ENCODE results near the gene ZNF326. TPM values are rescaled to one million over a fixed set of nuclear protein-coding genes. Genes with fewer than 3 reads are reported as not detected.

Gene ZNF326
- total and polyA plus RNA-seq, 4 donors = 15.7 to 61.2 (median 43.3) TPM

GRCh38 chr1:90012300-90012699 lies 17.4 kb downstream of the ZNF326 start:
- no peaks in the 10 kb centered on the region for H3K9me3 ChIP-seq (ENCODE audit: control insufficient read depth, insufficient read depth, low read length)
- 100% methylated on average over 1 of the region's 2 CpGs for WGBS (ENCODE audit: insufficient coverage)
- no peaks in the 10 kb centered on the region for H3K27me3 ChIP-seq (ENCODE audit: control insufficient read depth, insufficient read depth, low read length)
- DNase-seq (ENCODE audit: low read depth in 4 of 6, low spot score in 6 of 6) = no peak
- peaks cover 22% of the 10 kb centered on the region for H3K36me3 ChIP-seq (ENCODE audit: control insufficient read depth, insufficient read depth, low read length)
- H3K4me3 ChIP-seq (ENCODE audit: low read depth, low read length) = no peak overlapping the region
- H3K4me1 ChIP-seq (ENCODE audit: control insufficient read depth, insufficient read depth, low read length) = no peaks in the 10 kb centered on the region
- no peak overlapping the region for H3K27ac ChIP-seq (ENCODE audit: low read depth, low read length)

DNA sequence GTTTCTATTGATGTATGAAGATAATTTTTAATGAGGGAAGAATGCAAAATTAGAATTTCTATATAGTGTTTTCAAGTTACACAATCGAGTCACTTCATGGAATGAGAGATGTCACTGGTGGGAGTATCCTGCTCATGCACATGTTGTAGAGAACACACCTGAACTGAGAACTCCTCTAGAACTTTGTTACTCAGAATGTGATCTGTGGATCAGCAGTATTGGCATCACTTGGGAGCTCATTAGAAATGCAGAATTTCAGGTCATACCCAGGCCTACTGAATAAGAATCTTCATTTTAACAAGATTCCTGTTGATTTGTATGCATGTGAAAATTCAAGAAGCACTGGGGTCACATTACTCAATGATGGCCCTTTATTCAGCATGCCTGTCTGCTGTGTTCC lies 28.8 kb downstream of the ZNF326 start:
- no peak for DNase-seq (ENCODE audit: low read depth in 4 of 6, low spot score in 6 of 6)
- no CpG with 5 or more reads among the region's 1 CpG for WGBS (ENCODE audit: insufficient coverage)
- no peak overlapping the region for H3K27ac ChIP-seq (ENCODE audit: low read depth, low read length)
- H3K27me3 ChIP-seq (ENCODE audit: control insufficient read depth, insufficient read depth, low read length) = no peaks in the 10 kb centered on the region
- H3K9me3 ChIP-seq (ENCODE audit: control insufficient read depth, insufficient read depth, low read length) = no peaks in the 10 kb centered on the region
- H3K4me3 ChIP-seq (ENCODE audit: low read depth, low read length) = no peak overlapping the region
- H3K36me3 ChIP-seq (ENCODE audit: control insufficient read depth, insufficient read depth, low read length) = peaks cover 11% of the 10 kb centered on the region
- no peaks in the 10 kb centered on the region for H3K4me1 ChIP-seq (ENCODE audit: control insufficient read depth, insufficient read depth, low read length)

GRCh38 chr1:90027281-90027680 lies 32.4 kb downstream of the ZNF326 start:
- 100% methylated on average over 1 of the region's 1 CpG for WGBS (ENCODE audit: insufficient coverage)
- H3K27me3 ChIP-seq (ENCODE audit: control insufficient read depth, insufficient read depth, low read length) = no peaks in the 10 kb centered on the region

DNA sequence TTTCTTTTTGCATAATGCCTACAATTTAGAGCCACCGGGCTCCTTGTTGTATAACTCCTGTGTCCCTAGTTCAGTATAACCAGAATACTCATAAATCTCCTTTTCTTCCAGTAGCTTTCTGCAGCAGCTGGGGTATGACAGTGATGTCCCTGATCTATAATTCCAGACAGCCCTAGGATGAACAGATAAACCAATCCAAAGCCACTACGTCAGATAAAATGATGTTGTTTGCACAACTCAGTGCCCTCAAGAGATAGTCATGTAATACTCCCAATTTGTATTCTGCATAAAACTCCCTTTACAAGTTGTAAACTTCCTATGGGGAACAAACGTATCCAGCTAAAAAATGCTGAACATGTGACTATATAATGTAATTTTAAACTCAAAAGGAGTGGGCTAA lies 44.7 kb downstream of the ZNF326 start:
- no peak overlapping the region for H3K27ac ChIP-seq (ENCODE audit: low read depth, low read length)
- H3K27me3 ChIP-seq (ENCODE audit: control insufficient read depth, insufficient read depth, low read length) = no peaks in the 10 kb centered on the region
- H3K4me1 ChIP-seq (ENCODE audit: control insufficient read depth, insufficient read depth, low read length) = no peaks in the 10 kb centered on the region
- no peak overlapping the region for H3K4me3 ChIP-seq (ENCODE audit: low read depth, low read length)
- H3K9me3 ChIP-seq (ENCODE audit: control insufficient read depth, insufficient read depth, low read length) = no peaks in the 10 kb centered on the region
- H3K36me3 ChIP-seq (ENCODE audit: control insufficient read depth, insufficient read depth, low read length) = no peaks in the 10 kb centered on the region
- WGBS (ENCODE audit: insufficient coverage) = 33% methylated on average over 1 of the region's 3 CpGs
- peak in 1 of 6 donors; percentile 62 for DNase-seq (ENCODE audit: low read depth in 4 of 6, low spot score in 6 of 6)

More at GRCh38 chr1:90027281-90027680, 32.4 kb downstream of the ZNF326 start:
- Histone ChIP-seq H3K9me3 (ENCODE audit: control insufficient read depth, insufficient read depth, low read length) (no peaks in the 10 kb centered on the region), H3K27ac (ENCODE audit: low read depth, low read length) (no peak overlapping the region), H3K4me1 (ENCODE audit: control insufficient read depth, insufficient read depth, low read length) (no peaks in the 10 kb centered on the region), H3K4me3 (ENCODE audit: low read depth, low read length) (no peak overlapping the region), H3K36me3 (ENCODE audit: control insufficient read depth, insufficient read depth, low read length) (peaks cover 22% of the 10 kb centered on the region)
- no peak for DNase-seq (ENCODE audit: low read depth in 4 of 6, low spot score in 6 of 6)

GRCh38 chr1:90043586-90043985 lies 48.7 kb downstream of the ZNF326 start:
- DNase-seq (ENCODE audit: low read depth in 4 of 6, low spot score in 6 of 6) = no peak
- H3K27ac ChIP-seq (ENCODE audit: low read depth, low read length) = no peak overlapping the region
- no peaks in the 10 kb centered on the region for H3K27me3 ChIP-seq (ENCODE audit: control insufficient read depth, insufficient read depth, low read length)
- no peaks in the 10 kb centered on the region for H3K36me3 ChIP-seq (ENCODE audit: control insufficient read depth, insufficient read depth, low read length)
- H3K9me3 ChIP-seq (ENCODE audit: control insufficient read depth, insufficient read depth, low read length) = no peaks in the 10 kb centered on the region
- no CpG with 5 or more reads among the region's 4 CpGs for WGBS (ENCODE audit: insufficient coverage)
- H3K4me1 ChIP-seq (ENCODE audit: control insufficient read depth, insufficient read depth, low read length) = no peaks in the 10 kb centered on the region
- H3K4me3 ChIP-seq (ENCODE audit: low read depth, low read length) = no peak overlapping the region

- no peak for DNase-seq (ENCODE audit: low read depth in 4 of 6, low spot score in 6 of 6)
- H3K4me3 ChIP-seq (ENCODE audit: low read depth, low read length) = no peak overlapping the region
- no peaks in the 10 kb centered on the region for H3K4me1 ChIP-seq (ENCODE audit: control insufficient read depth, insufficient read depth, low read length)
- H3K9me3 ChIP-seq (ENCODE audit: control insufficient read depth, insufficient read depth, low read length) = no peaks in the 10 kb centered on the region
- H3K27me3 ChIP-seq (ENCODE audit: control insufficient read depth, insufficient read depth, low read length) = no peaks in the 10 kb centered on the region
- H3K36me3 ChIP-seq (ENCODE audit: control insufficient read depth, insufficient read depth, low read length) = no peaks in the 10 kb centered on the region
- no peak overlapping the region for H3K27ac ChIP-seq (ENCODE audit: low read depth, low read length)
- WGBS (ENCODE audit: insufficient coverage) = 94% methylated on average over 4 of the region's 5 CpGs
Observed at GRCh38 chr1:90044346-90044745, 49.4 kb downstream of the ZNF326 start.

DNA sequence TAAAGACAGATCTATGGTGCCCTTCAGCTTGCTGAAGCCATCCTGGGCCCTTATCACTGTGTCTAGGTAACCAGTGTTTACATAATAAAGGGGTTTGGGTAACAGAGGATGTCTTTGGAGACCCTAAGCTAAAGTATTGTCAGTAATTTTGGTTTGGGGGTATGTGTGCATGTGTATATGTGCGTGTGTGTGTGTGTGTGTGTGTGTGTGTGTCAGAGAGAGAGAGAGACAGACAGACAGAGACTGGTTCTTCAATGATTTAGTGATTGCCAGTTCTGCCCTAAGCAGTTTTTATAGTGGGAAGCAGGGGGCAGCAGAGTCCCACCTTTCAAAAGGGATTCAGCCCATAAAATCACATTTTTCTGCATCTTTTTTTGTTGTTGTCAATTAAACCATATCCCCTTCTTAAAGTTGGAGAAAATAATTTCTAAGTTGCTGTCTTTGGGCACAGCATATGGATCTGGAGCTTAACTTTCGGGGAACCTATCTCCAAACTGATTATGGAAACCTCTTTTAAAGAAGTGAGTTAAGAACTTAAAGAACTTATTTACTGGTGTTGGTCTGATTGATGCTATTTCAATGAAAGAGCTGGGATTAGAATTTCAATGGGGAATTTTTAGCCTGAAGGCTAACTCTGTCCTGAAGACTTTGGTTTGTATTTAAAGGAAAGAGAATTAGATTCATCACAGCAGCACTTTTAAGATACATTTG lies 51.1 kb downstream of the ZNF326 start:
- Histone ChIP-seq H3K36me3 (ENCODE audit: control insufficient read depth, insufficient read depth, low read length) (no peaks in the 10 kb centered on the region), H3K9me3 (ENCODE audit: control insufficient read depth, insufficient read depth, low read length) (no peaks in the 10 kb centered on the region), H3K27ac (ENCODE audit: low read depth, low read length) (no peak overlapping the region), H3K4me3 (ENCODE audit: low read depth, low read length) (no peak overlapping the region), H3K4me1 (ENCODE audit: control insufficient read depth, insufficient read depth, low read length) (no peaks in the 10 kb centered on the region), H3K27me3 (ENCODE audit: control insufficient read depth, insufficient read depth, low read length) (no peaks in the 10 kb centered on the region)
- DNase-seq (ENCODE audit: low read depth in 4 of 6, low spot score in 6 of 6) = peak in 5 of 6 donors; percentile 4 to 77 (median 35)
- WGBS (ENCODE audit: insufficient coverage) = 8% methylated on average over 1 of the region's 2 CpGs

DNA sequence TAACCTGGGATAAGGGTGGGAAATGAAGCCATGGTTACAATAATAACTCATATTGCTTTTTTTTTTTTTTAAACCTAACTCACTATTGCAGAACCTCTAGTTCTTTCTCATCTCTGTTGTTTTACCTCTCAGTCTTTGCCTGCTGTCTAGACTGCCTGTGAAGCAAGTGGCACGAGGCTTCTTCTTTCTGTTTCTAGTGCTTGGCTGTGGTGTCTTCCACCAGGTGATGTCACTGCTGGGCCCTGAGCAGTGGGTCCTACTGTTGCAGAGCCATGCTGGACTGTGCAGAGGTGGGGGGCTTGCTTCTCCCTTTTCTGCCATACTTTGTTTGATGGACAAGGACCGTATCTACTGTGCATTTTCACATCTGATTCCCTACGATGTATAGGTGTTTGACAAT lies 51.7 kb downstream of the ZNF326 start:
- Histone ChIP-seq H3K9me3 (ENCODE audit: control insufficient read depth, insufficient read depth, low read length) (no peaks in the 10 kb centered on the region), H3K27ac (ENCODE audit: low read depth, low read length) (no peak overlapping the region), H3K4me1 (ENCODE audit: control insufficient read depth, insufficient read depth, low read length) (no peaks in the 10 kb centered on the region), H3K27me3 (ENCODE audit: control insufficient read depth, insufficient read depth, low read length) (no peaks in the 10 kb centered on the region), H3K36me3 (ENCODE audit: control insufficient read depth, insufficient read depth, low read length) (no peaks in the 10 kb centered on the region), H3K4me3 (ENCODE audit: low read depth, low read length) (no peak overlapping the region)
- WGBS (ENCODE audit: insufficient coverage) = 71% methylated on average over 1 of the region's 3 CpGs
- peak in 1 of 6 donors; percentile 15 for DNase-seq (ENCODE audit: low read depth in 4 of 6, low spot score in 6 of 6)

DNA sequence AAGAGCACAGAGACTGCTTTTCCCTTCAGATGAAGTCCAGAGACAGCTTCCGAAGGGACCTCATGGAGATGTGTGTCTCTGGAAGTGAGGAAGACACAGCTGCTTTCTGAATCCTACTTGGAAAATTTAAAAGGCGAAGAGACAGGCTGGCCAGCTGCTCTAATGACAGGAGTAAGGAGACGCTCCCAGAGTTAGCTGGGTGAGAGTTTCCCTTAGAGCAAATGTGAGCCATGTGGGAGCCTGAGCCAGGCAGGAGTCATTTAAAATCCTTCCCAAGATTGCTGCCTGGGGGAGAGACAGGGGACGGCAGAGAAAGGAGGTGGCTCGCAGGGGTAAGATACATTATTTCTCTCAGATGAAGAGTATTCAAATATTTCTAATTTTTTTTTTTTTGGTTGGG lies 53.1 kb downstream of the ZNF326 start:
- no peaks in the 10 kb centered on the region for H3K36me3 ChIP-seq (ENCODE audit: control insufficient read depth, insufficient read depth, low read length)
- no peaks in the 10 kb centered on the region for H3K9me3 ChIP-seq (ENCODE audit: control insufficient read depth, insufficient read depth, low read length)
- H3K27me3 ChIP-seq (ENCODE audit: control insufficient read depth, insufficient read depth, low read length) = no peaks in the 10 kb centered on the region
- DNase-seq (ENCODE audit: low read depth in 4 of 6, low spot score in 6 of 6) = no peak
- no peaks in the 10 kb centered on the region for H3K4me1 ChIP-seq (ENCODE audit: control insufficient read depth, insufficient read depth, low read length)
- no peak overlapping the region for H3K27ac ChIP-seq (ENCODE audit: low read depth, low read length)
- 79% methylated on average over 3 of the region's 5 CpGs for WGBS (ENCODE audit: insufficient coverage)
- no peak overlapping the region for H3K4me3 ChIP-seq (ENCODE audit: low read depth, low read length)

Data from spinal cord (tissue), 10 donors.